B cell (primary cell): Measurements from ENCODE around the gene TMEM182. TPM values are rescaled to one million over a fixed set of nuclear protein-coding genes. Genes with fewer than 3 reads are reported as not detected.

Experiments
- ATAC-seq: fragments of 200-7000 bp; cut with Tn5 transposase; one replicate; pipeline ENCODE4 v1.10.0; 2021; ENCODE audit warnings: low read depth, mild to moderate bottlenecking, moderate number of reproducible peaks, moderate library complexity
- CTCF ChIA-PET: fragments of 350-600 bp; sonication (Branson Sonifier 250); formaldehyde crosslinking; loops from one replicate; lab custom pipeline; 2021; ENCODE audit warnings: antibody characterized with exemption, inconsistent platforms; lab: Charles Lee
- POLR2A ChIA-PET: fragments of 350-600 bp; sonication (Branson Sonifier 250); formaldehyde crosslinking; loops from one replicate; lab custom pipeline; 2021; ENCODE audit warnings: antibody characterized with exemption; lab: Charles Lee
- DNase-seq: peaks from one replicate; pipeline ENCODE4 v3.0.0; 2013
- H2AFZ ChIP-seq: 2 replicates; pipeline ENCODE4 v1.6.1; 2012; ENCODE audit warnings: mild to moderate bottlenecking, low read depth, low read length; ENCODE audit not compliant: insufficient read depth, poor library complexity, severe bottlenecking
- H3K27ac ChIP-seq, 2 donors: 1 replicate in 1 of 2; 2 replicates in 1 of 2; pipeline ENCODE4 v1.5.1; 2012 to 2013; ENCODE audit warnings: low read length in 2 of 2, mild to moderate bottlenecking in 2 of 2, moderate library complexity in 1 of 2
- H3K27me3 ChIP-seq, 4 experiments: fragments of 200-600 bp in 1 of 4; sonication (generic) in 1 of 4; replicated peaks in 1 of 4; 1 replicate in 2 of 4; 2 replicates in 2 of 4; pipeline versions ENCODE4 v1.6.1 to v1.7.0; 2013 to 2016; ENCODE audit warnings: low read length in 3 of 4, mild to moderate bottlenecking in 2 of 4, mixed read lengths in 1 of 4, moderate library complexity in 1 of 4; ENCODE audit not compliant: insufficient read depth in 4 of 4, control insufficient read depth in 3 of 4; ENCODE audit errors: control extremely low read depth in 1 of 4
- H3K36me3 ChIP-seq, 2 experiments: replicated peaks in 1 of 2; 1 replicate in 1 of 2; 2 replicates in 1 of 2; pipeline versions ENCODE4 v1.6.1 to v1.7.1; 2013; ENCODE audit warnings: low read length in 1 of 2; ENCODE audit not compliant: insufficient read depth in 2 of 2, control insufficient read depth in 1 of 2; ENCODE audit errors: control extremely low read depth in 1 of 2, extremely low read depth in 1 of 2
- H3K4me1 ChIP-seq, 2 donors: fragments of 200-600 bp in 1 of 2; sonication (generic) in 1 of 2; 1 replicate in 1 of 2; 2 replicates in 1 of 2; pipeline versions ENCODE4 v1.5.1 to v1.6.1; 2013 to 2017; ENCODE audit warnings: low read length in 2 of 2; ENCODE audit not compliant: control insufficient read depth in 2 of 2, insufficient read depth in 2 of 2
- H3K4me2 ChIP-seq: replicated peaks from 2 replicates; pipeline ENCODE3; 2012; ENCODE audit warnings: mild to moderate bottlenecking, low read depth, low read length; ENCODE audit not compliant: poor library complexity, severe bottlenecking
- H3K4me3 ChIP-seq, 5 experiments: fragments of 200-600 bp in 1 of 5; sonication (generic) in 1 of 5; 1 replicate in 3 of 5; 2 replicates in 2 of 5; pipeline versions ENCODE4 v1.5.1 to v1.7.0; 2011 to 2016; ENCODE audit warnings: low read length in 4 of 5, mild to moderate bottlenecking in 4 of 5, low read depth in 2 of 5, control low read depth in 1 of 5, moderate library complexity in 1 of 5; ENCODE audit not compliant: insufficient read depth in 1 of 5; ENCODE audit errors: control extremely low read depth in 1 of 5, extremely low read depth in 1 of 5
- H3K79me2 ChIP-seq: fragments of 200-600 bp; sonication (generic); one replicate; pipeline ENCODE4 v1.6.0; 2016; ENCODE audit warnings: low read length; ENCODE audit not compliant: control insufficient read depth, insufficient read depth
- H3K9ac ChIP-seq: fragments of 200-600 bp; sonication (generic); 2 replicates; pipeline ENCODE4 v1.6.1; 2017; ENCODE audit warnings: mild to moderate bottlenecking, low read length, moderate library complexity
- H3K9me3 ChIP-seq, 3 donors: one replicate each; pipeline versions ENCODE4 v1.6.1 to v1.7.1; 2013; ENCODE audit warnings: low read length in 2 of 3; ENCODE audit not compliant: control insufficient read depth in 2 of 3, insufficient read depth in 1 of 3; ENCODE audit errors: control extremely low read depth in 1 of 3
- H4K20me1 ChIP-seq: 2 replicates; pipeline ENCODE4 v1.6.0; 2012; ENCODE audit warnings: mild to moderate bottlenecking, low read length; ENCODE audit not compliant: insufficient read depth, control insufficient read depth, poor library complexity, severe bottlenecking
- H3K27ac Mint-ChIP-seq: one replicate; pipeline ENCODE4 v1.8.0; 2021; ENCODE audit warnings: mixed read lengths
- H3K27me3 Mint-ChIP-seq: one replicate; pipeline ENCODE4 v1.8.0; 2021; ENCODE audit warnings: mixed read lengths
- H3K4me1 Mint-ChIP-seq: one replicate; pipeline ENCODE4 v1.8.0; 2021; ENCODE audit warnings: mixed read lengths
- H3K4me3 Mint-ChIP-seq: one replicate; pipeline ENCODE4 v1.8.0; 2021; ENCODE audit warnings: mixed read lengths
- H3K9me3 Mint-ChIP-seq: one replicate; pipeline ENCODE4 v1.8.0; 2022; ENCODE audit warnings: mixed read lengths; ENCODE audit not compliant: insufficient read depth
- CTCF ChIP-seq: fragments of 200-600 bp; IDR thresholded peaks from one replicate; pipeline ENCODE4 v1.8.0; 2022; ENCODE audit warnings: antibody characterized with exemption, mild to moderate bottlenecking
- EZH2 ChIP-seq: IDR thresholded peaks from 2 replicates; pipeline ENCODE4 v1.6.1; 2012; ENCODE audit warnings: borderline replicate concordance, low read depth, mild to moderate bottlenecking, moderate library complexity, low read length; ENCODE audit not compliant: insufficient read depth, poor library complexity, severe bottlenecking
- WGBS: methylation state at CpG from one replicate; pipeline ENCODE4 v1.1.5; 2013; ENCODE audit warnings: missing lambda C conversion rate; ENCODE audit not compliant: insufficient coverage; 5-methylcytosine and 5-hydroxymethylcytosine counted together
- intact Hi-C: fragments of 100-400 bp; cut with micrococcal nuclease; formaldehyde crosslinking; loops from one replicate; pipeline ENCODE4 v1.10.0; 2022
- polyA plus RNA-seq: library from polyadenylated mRNA; depleted of rRNA; stranded (reverse); fragments of >200 nt; gene quantifications from 2 replicates; pipeline ENCODE4 v1.2.3, GENCODE V29; 2012
- total RNA-seq, 2 donors: library from RNA; stranded (reverse); fragments of 120-200 nt in 1 of 2; gene quantifications; 1 replicate in 1 of 2; 2 replicates in 1 of 2; pipeline versions ENCODE4 v1.2.3 to v1.2.4, GENCODE V29; 2013 to 2022

Gene TMEM182
- total and polyA plus RNA-seq, 2 donors (not counting 1 experiment from before 2014, with no cell fraction given): 3.8 to 6.5 TPM

DNA sequence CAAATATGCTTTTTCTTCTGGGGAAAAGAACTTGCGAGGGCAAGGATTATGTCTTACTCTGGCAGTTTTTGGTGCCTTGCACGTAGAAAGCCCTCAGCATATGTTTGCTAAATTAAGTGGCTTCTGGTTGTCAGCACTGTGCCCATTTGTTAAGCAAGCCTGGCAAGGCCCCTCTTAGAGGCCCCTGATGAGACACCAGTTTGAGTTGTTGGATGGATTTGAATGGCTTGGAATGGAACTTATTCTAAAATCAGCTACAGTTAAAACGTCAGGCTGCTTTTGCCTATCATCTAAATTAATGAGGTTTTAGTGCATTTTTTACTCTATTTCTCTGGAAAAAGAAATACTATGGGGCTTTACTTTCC lies 28.2 kb downstream of the TMEM182 start:
- no peaks in the 10 kb centered on the region for H3K27me3 Mint-ChIP-seq
- no peak for TF ChIP-seq EZH2
- no peak for TF ChIP-seq CTCF
- Histone ChIP-seq H3K4me3 (no peak overlapping the region), H4K20me1 (no peaks in the 10 kb centered on the region), H3K36me3 (peaks cover 0 to under 1% of the 10 kb centered on the region in 2 experiments), H3K27ac (no peak overlapping the region), H2AFZ (no peak overlapping the region), H3K9ac (no peak overlapping the region), H3K4me2 (no peak overlapping the region), H3K79me2 (no peaks in the 10 kb centered on the region), H3K27me3 (no peaks in the 10 kb centered on the region), H3K9me3 (no peaks in the 10 kb centered on the region), H3K4me1 (no peaks in the 10 kb centered on the region)
- no peak overlapping the region for H3K27ac Mint-ChIP-seq
- H3K4me1 Mint-ChIP-seq: no peaks in the 10 kb centered on the region
- DNase-seq: no peak
- no peak for ATAC-seq
- ChIA-PET CTCF (no interaction called here), POLR2A (no interaction called here)
- no peak overlapping the region for H3K4me3 Mint-ChIP-seq
- H3K9me3 Mint-ChIP-seq: peaks cover 2% of the 10 kb centered on the region
- 100% methylated on average over 2 of the region's 3 CpGs for WGBS
- intact Hi-C loops: no loop called here

DNA sequence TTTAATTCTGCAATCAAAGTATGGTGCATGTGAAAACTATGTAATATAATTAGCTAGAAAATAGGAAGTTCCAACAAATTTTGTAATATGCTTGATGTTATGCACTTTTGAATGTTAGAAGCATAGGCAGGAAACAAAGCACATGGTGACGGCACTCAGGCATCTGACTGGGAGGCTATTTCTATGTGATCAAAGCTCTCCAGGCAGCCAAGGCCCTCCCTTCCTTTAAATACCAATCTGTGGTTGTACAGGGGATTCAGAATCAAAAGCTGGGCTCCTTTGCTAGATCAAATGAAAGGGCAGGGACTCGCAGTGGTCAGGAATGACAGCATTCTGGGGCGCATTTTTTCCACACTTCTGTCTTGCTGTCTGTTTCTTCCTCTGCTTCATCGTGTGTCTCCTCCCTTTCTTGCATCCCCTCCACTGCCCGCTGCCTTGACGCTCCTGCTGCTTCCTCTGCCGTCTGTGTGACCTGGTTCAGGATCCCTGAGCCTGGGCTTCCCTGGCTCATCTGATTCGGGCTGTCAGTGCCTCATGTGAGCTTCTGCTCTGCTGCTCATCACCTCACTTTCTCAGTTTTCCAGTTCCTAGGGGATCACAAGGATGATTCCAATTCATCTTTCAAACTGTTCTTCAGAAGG lies 30.9 kb downstream of the TMEM182 start:
- ChIA-PET CTCF (no interaction called here), POLR2A (no interaction called here)
- Mint-ChIP-seq H3K4me3 (no peak overlapping the region), H3K27me3 (no peaks in the 10 kb centered on the region), H3K9me3 (peaks cover 5% of the 10 kb centered on the region), H3K4me1 (no peaks in the 10 kb centered on the region), H3K27ac (no peak overlapping the region)
- TF ChIP-seq EZH2 (no peak), CTCF (no peak)
- ATAC-seq (no peak), DNase-seq (no peak)
- 96% methylated on average over 5 of the region's 8 CpGs for WGBS
- Histone ChIP-seq H3K4me3 (no peak overlapping the region), H3K9ac (no peak overlapping the region), H4K20me1 (no peaks in the 10 kb centered on the region), H3K9me3 (no peaks in the 10 kb centered on the region), H3K36me3 (no peaks in the 10 kb centered on the region), H3K79me2 (no peaks in the 10 kb centered on the region), H3K4me1 (no peaks in the 10 kb centered on the region), H2AFZ (no peak overlapping the region), H3K4me2 (no peak overlapping the region), H3K27me3 (no peaks in the 10 kb centered on the region), H3K27ac (no peak overlapping the region)
- intact Hi-C loops: no loop called here
